Mammary epithelial cell (primary cell): ENCODE data around the gene MMP13.

Experiments used
- EZH2 ChIP-seq: IDR thresholded peaks from 2 replicates; pipeline ENCODE4 v1.6.1; 2012; ENCODE audit warnings: low read length, inconsistent platforms, borderline replicate concordance
- TF ChIP-seq, protein P1 (sequence below), 2 donors: IDR thresholded peaks in 1 of 2; conservative IDR thresholded peaks in 1 of 2; 2 replicates each; pipeline ENCODE4 v1.5.1; 2011 to 2012; ENCODE audit warnings: inconsistent platforms in 2 of 2, low read length in 2 of 2, mild to moderate bottlenecking in 2 of 2, control low read depth in 1 of 2, low read depth in 1 of 2; ENCODE audit not compliant: insufficient read depth in 1 of 2; ENCODE audit errors: extremely low read depth in 1 of 2

GRCh38 chr11:102974552-102975280 is 19.2 kb upstream of the MMP13 start:
- TF ChIP-seq, protein P1, sequence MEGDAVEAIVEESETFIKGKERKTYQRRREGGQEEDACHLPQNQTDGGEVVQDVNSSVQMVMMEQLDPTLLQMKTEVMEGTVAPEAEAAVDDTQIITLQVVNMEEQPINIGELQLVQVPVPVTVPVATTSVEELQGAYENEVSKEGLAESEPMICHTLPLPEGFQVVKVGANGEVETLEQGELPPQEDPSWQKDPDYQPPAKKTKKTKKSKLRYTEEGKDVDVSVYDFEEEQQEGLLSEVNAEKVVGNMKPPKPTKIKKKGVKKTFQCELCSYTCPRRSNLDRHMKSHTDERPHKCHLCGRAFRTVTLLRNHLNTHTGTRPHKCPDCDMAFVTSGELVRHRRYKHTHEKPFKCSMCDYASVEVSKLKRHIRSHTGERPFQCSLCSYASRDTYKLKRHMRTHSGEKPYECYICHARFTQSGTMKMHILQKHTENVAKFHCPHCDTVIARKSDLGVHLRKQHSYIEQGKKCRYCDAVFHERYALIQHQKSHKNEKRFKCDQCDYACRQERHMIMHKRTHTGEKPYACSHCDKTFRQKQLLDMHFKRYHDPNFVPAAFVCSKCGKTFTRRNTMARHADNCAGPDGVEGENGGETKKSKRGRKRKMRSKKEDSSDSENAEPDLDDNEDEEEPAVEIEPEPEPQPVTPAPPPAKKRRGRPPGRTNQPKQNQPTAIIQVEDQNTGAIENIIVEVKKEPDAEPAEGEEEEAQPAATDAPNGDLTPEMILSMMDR (conservative IDR thresholded peaks at IDR 0.05 in 1 of 2, IDR thresholded peaks at IDR 0.05 in 1 of 2; ENCODE audit: extremely low read depth in 1 of 2, insufficient read depth in 1 of 2, low read depth in 1 of 2, low read length in 2 of 2): no peak
- TF ChIP-seq EZH2: no peak
